ENCODE data around the gene PODXL2. TPM values are rescaled to one million over a fixed set of nuclear protein-coding genes. Genes with fewer than 3 reads are reported as not detected.

PODXL2 gene
- total RNA-seq, 1 donor from 2014 or later = 14.5 TPM

DNA sequence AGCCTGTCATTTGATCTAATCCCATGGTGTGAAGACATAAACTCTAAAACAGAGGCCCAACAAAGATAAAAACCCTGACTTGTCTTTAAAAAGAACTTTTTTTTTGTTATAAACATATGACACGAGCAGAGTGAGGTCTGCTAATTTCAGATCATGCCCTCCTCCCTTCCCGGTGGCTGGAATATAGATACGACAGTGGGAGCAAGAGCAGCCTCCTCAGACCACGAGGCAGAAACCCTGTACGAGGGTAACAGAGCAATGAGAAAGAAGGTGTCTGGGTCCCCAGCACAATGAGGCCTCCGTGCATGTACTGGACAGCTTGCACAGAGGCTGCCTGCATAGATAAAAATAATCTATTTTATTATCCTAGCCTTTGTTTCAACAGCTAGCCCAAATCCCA lies 44.3 kb upstream of the PODXL2 start:
- DNase-seq (ENCODE audit: low read depth) (no peak), FAIRE-seq (no peak)
- H3K4me2 ChIP-seq (ENCODE audit: low read length) = no peak overlapping the region
- TF ChIP-seq CTCF (IDR thresholded peaks at IDR 0.05; ENCODE audit: insufficient read depth, low read depth, low read length) (no peak), EZH2 (IDR thresholded peaks at IDR 0.05; ENCODE audit: insufficient read depth, low read length) (no peak)
- no peak overlapping the region for H3K27ac ChIP-seq (ENCODE audit: low read depth, low read length)
- no peak overlapping the region for H3K4me3 ChIP-seq (ENCODE audit: insufficient read depth, low read depth, low read length)
- peaks cover 86% of the 10 kb centered on the region for H4K20me1 ChIP-seq (ENCODE audit: insufficient read depth, low read length)
- no peak overlapping the region for H3K27ac Mint-ChIP-seq (ENCODE audit: unreplicated experiment)
- no peak overlapping the region for H3K9ac ChIP-seq (ENCODE audit: low read length)
- peaks cover 85% of the 10 kb centered on the region for H3K79me2 ChIP-seq (ENCODE audit: insufficient read depth, low read length)
- H2AFZ ChIP-seq (ENCODE audit: low read depth, low read length) = no peak overlapping the region
- H3K4me1 ChIP-seq (ENCODE audit: insufficient read depth, low read length) = peaks cover 23% of the 10 kb centered on the region
- H3K4me3 Mint-ChIP-seq (ENCODE audit: unreplicated experiment) = no peak overlapping the region
- no peaks in the 10 kb centered on the region for H3K27me3 Mint-ChIP-seq (ENCODE audit: low read depth, unreplicated experiment)
- H3K9me3 Mint-ChIP-seq (ENCODE audit: unreplicated experiment) = no peaks in the 10 kb centered on the region
- no peaks in the 10 kb centered on the region for H3K9me3 ChIP-seq (ENCODE audit: insufficient read depth, low read depth, low read length)
- H3K36me3 Mint-ChIP-seq (ENCODE audit: low read depth, unreplicated experiment) = peaks cover 4% of the 10 kb centered on the region
- H3K27me3 ChIP-seq (ENCODE audit: insufficient read depth, low read length) = no peaks in the 10 kb centered on the region
- peaks cover 2% of the 10 kb centered on the region for H3K36me3 ChIP-seq (ENCODE audit: insufficient read depth, low read length)
- peaks cover 14% of the 10 kb centered on the region for H3K4me1 Mint-ChIP-seq (ENCODE audit: low read depth, unreplicated experiment)

- Histone ChIP-seq H3K4me2 (ENCODE audit: low read length) (no peak overlapping the region), H3K4me1 (ENCODE audit: insufficient read depth, low read length) (peaks cover 23% of the 10 kb centered on the region), H4K20me1 (ENCODE audit: insufficient read depth, low read length) (peaks cover 81% of the 10 kb centered on the region), H3K27ac (ENCODE audit: low read depth, low read length) (no peak overlapping the region), H3K36me3 (ENCODE audit: insufficient read depth, low read length) (peaks cover 2% of the 10 kb centered on the region), H3K4me3 (ENCODE audit: insufficient read depth, low read depth, low read length) (no peak overlapping the region), H3K27me3 (ENCODE audit: insufficient read depth, low read length) (no peaks in the 10 kb centered on the region), H3K9ac (ENCODE audit: low read length) (no peak overlapping the region), H2AFZ (ENCODE audit: low read depth, low read length) (no peak overlapping the region), H3K79me2 (ENCODE audit: insufficient read depth, low read length) (peaks cover 85% of the 10 kb centered on the region), H3K9me3 (ENCODE audit: insufficient read depth, low read depth, low read length) (no peaks in the 10 kb centered on the region)
- peak overlapping the region; percentile 34 for H3K4me3 Mint-ChIP-seq (ENCODE audit: unreplicated experiment)
- no peaks in the 10 kb centered on the region for H3K9me3 Mint-ChIP-seq (ENCODE audit: unreplicated experiment)
- peaks cover 4% of the 10 kb centered on the region for H3K36me3 Mint-ChIP-seq (ENCODE audit: low read depth, unreplicated experiment)
- H3K4me1 Mint-ChIP-seq (ENCODE audit: low read depth, unreplicated experiment) = peaks cover 14% of the 10 kb centered on the region
- H3K27ac Mint-ChIP-seq (ENCODE audit: unreplicated experiment) = no peak overlapping the region
- TF ChIP-seq CTCF (IDR thresholded peaks at IDR 0.05; ENCODE audit: insufficient read depth, low read depth, low read length) (no peak), EZH2 (IDR thresholded peaks at IDR 0.05; ENCODE audit: insufficient read depth, low read length) (no peak)
- DNase-seq (ENCODE audit: low read depth) (no peak), FAIRE-seq (no peak)
- no peaks in the 10 kb centered on the region for H3K27me3 Mint-ChIP-seq (ENCODE audit: low read depth, unreplicated experiment)
These were observed 43.7 kb upstream of the PODXL2 start for GRCh38 chr3:127585163-127585812.

- H3K27me3 ChIP-seq (ENCODE audit: insufficient read depth, low read length) = no peaks in the 10 kb centered on the region
- Mint-ChIP-seq H3K36me3 (ENCODE audit: low read depth, unreplicated experiment) (peaks cover 4% of the 10 kb centered on the region), H3K9me3 (ENCODE audit: unreplicated experiment) (no peaks in the 10 kb centered on the region), H3K4me1 (ENCODE audit: low read depth, unreplicated experiment) (peaks cover 14% of the 10 kb centered on the region), H3K4me3 (ENCODE audit: unreplicated experiment) (no peak overlapping the region), H3K27ac (ENCODE audit: unreplicated experiment) (no peak overlapping the region), H3K27me3 (ENCODE audit: low read depth, unreplicated experiment) (no peaks in the 10 kb centered on the region)
- H3K4me1 ChIP-seq (ENCODE audit: insufficient read depth, low read length) = peaks cover 23% of the 10 kb centered on the region
- peaks cover 74% of the 10 kb centered on the region for H4K20me1 ChIP-seq (ENCODE audit: insufficient read depth, low read length)
- peaks cover 2% of the 10 kb centered on the region for H3K36me3 ChIP-seq (ENCODE audit: insufficient read depth, low read length)
- no peak overlapping the region for H2AFZ ChIP-seq (ENCODE audit: low read depth, low read length)
- no peak overlapping the region for H3K9ac ChIP-seq (ENCODE audit: low read length)
- peaks cover 81% of the 10 kb centered on the region for H3K79me2 ChIP-seq (ENCODE audit: insufficient read depth, low read length)
- no peak overlapping the region for H3K27ac ChIP-seq (ENCODE audit: low read depth, low read length)
- no peaks in the 10 kb centered on the region for H3K9me3 ChIP-seq (ENCODE audit: insufficient read depth, low read depth, low read length)
- H3K4me2 ChIP-seq (ENCODE audit: low read length) = no peak overlapping the region
- DNase-seq (ENCODE audit: low read depth) = no peak
- H3K4me3 ChIP-seq (ENCODE audit: insufficient read depth, low read depth, low read length) = no peak overlapping the region
- no peak for FAIRE-seq
- TF ChIP-seq CTCF (IDR thresholded peaks at IDR 0.05; ENCODE audit: insufficient read depth, low read depth, low read length) = no peak
- no peak for TF ChIP-seq EZH2 (IDR thresholded peaks at IDR 0.05; ENCODE audit: insufficient read depth, low read length)
These were observed 43.1 kb upstream of the PODXL2 start for GRCh38 chr3:127585813-127586413.

Data from astrocyte (in vitro differentiated cells and primary cell).